Measurements from ENCODE around the gene ALDH1A3. TPM values are rescaled to one million over a fixed set of nuclear protein-coding genes. Genes with fewer than 3 reads are reported as not detected.
A peak's percentile ranks its signal among the peaks of the same experiment; 100 is the strongest.
"Not testable (repeated sequence)": the region's sequence is repeated elsewhere in the genome, so short reads cannot be mapped to it uniquely, and the experiment has no call there.

ALDH1A3 gene
- total RNA-seq, 2 experiments from 2014 or later, result not detected

- H3K9me3 Mint-ChIP-seq, result no peaks in the 10 kb centered on the region
- H3K27ac Mint-ChIP-seq, result no peak overlapping the region
- CTCF ChIA-PET, result no interaction called here
- H3K4me1 Mint-ChIP-seq, result peaks cover 7% of the 10 kb centered on the region
- peak overlapping the region; percentile 69 for H3K4me3 Mint-ChIP-seq
- POLR2A ChIA-PET, result no interaction called here
- H3K27me3 Mint-ChIP-seq, result peaks cover 29% of the 10 kb centered on the region
- peak; percentile 45 for DNase-seq
- H3K36me3 Mint-ChIP-seq (ENCODE audit: low read depth), result no peaks in the 10 kb centered on the region
These were observed 30.4 kb upstream of the ALDH1A3 start for GRCh38 chr15:100849021-100849854.

GRCh38 chr15:100849855-100850218, 29.8 kb upstream of the ALDH1A3 start:
- H3K27me3 Mint-ChIP-seq, result peaks cover 29% of the 10 kb centered on the region
- no peaks in the 10 kb centered on the region for H3K9me3 Mint-ChIP-seq
- POLR2A ChIA-PET, result no interaction called here
- H3K27ac Mint-ChIP-seq, result no peak overlapping the region
- H3K36me3 Mint-ChIP-seq (ENCODE audit: low read depth), result no peaks in the 10 kb centered on the region
- DNase-seq, result no peak
- H3K4me1 Mint-ChIP-seq, result peaks cover 7% of the 10 kb centered on the region
- CTCF ChIA-PET, result no interaction called here
- peak overlapping the region; percentile 69 for H3K4me3 Mint-ChIP-seq

- POLR2A ChIA-PET; H3K27ac Mint-ChIP-seq; H3K9me3 Mint-ChIP-seq; H3K4me1 Mint-ChIP-seq; DNase-seq; H3K4me3 Mint-ChIP-seq; H3K36me3 Mint-ChIP-seq (ENCODE audit: low read depth): not testable (repeated sequence)
- CTCF ChIA-PET, result interaction anchor here (0.6 kb wide), 1 partner anchor 796 kb away, joined by 3 read pairs; no protein-coding TSS in a partner anchor
- peaks cover 29% of the 10 kb centered on the region for H3K27me3 Mint-ChIP-seq
These were observed 28.1 kb upstream of the ALDH1A3 start for GRCh38 chr15:100851428-100852015.

GRCh38 chr15:100852630-100853029, 27.0 kb upstream of the ALDH1A3 start:
- peaks cover 7% of the 10 kb centered on the region for H3K4me1 Mint-ChIP-seq
- ChIA-PET CTCF (no interaction called here), POLR2A (no interaction called here)
- DNase-seq, result no peak
- no peaks in the 10 kb centered on the region for H3K36me3 Mint-ChIP-seq (ENCODE audit: low read depth)
- H3K27me3 Mint-ChIP-seq, result peaks cover 22% of the 10 kb centered on the region
- H3K27ac Mint-ChIP-seq, result no peak overlapping the region
- H3K9me3 Mint-ChIP-seq, result no peaks in the 10 kb centered on the region
- H3K4me3 Mint-ChIP-seq, result no peak overlapping the region

- Mint-ChIP-seq H3K36me3 (ENCODE audit: low read depth) (no peaks in the 10 kb centered on the region), H3K4me3 (no peak overlapping the region), H3K9me3 (no peaks in the 10 kb centered on the region), H3K4me1 (peaks cover 7% of the 10 kb centered on the region), H3K27me3 (peaks cover 16% of the 10 kb centered on the region), H3K27ac (no peak overlapping the region)
- CTCF ChIA-PET, result no interaction called here
- POLR2A ChIA-PET, result no interaction called here
- DNase-seq, result no peak
These were observed 25.8 kb upstream of the ALDH1A3 start for GRCh38 chr15:100853676-100854440.

- Mint-ChIP-seq H3K27ac (no peak overlapping the region), H3K36me3 (ENCODE audit: low read depth) (no peaks in the 10 kb centered on the region), H3K9me3 (no peaks in the 10 kb centered on the region), H3K4me3 (no peak overlapping the region), H3K4me1 (no peaks in the 10 kb centered on the region), H3K27me3 (no peaks in the 10 kb centered on the region)
- DNase-seq, result no peak
- CTCF ChIA-PET, result no interaction called here
- POLR2A ChIA-PET, result no interaction called here
These were observed 22.8 kb upstream of the ALDH1A3 start for GRCh38 chr15:100856867-100857266.

- Mint-ChIP-seq H3K36me3 (ENCODE audit: low read depth) (no peaks in the 10 kb centered on the region), H3K4me1 (no peaks in the 10 kb centered on the region), H3K9me3 (no peaks in the 10 kb centered on the region), H3K4me3 (no peak overlapping the region), H3K27ac (no peak overlapping the region), H3K27me3 (no peaks in the 10 kb centered on the region)
- ChIA-PET CTCF (no interaction called here), POLR2A (no interaction called here)
- DNase-seq, result no peak
These were observed 21.3 kb upstream of the ALDH1A3 start for GRCh38 chr15:100858294-100858693.

- peaks cover 6% of the 10 kb centered on the region for H3K27me3 Mint-ChIP-seq
- DNase-seq, result no peak
- no peak overlapping the region for H3K4me3 Mint-ChIP-seq
- no peak overlapping the region for H3K27ac Mint-ChIP-seq
- ChIA-PET POLR2A (no interaction called here), CTCF (no interaction called here)
- H3K4me1 Mint-ChIP-seq, result no peaks in the 10 kb centered on the region
- no peaks in the 10 kb centered on the region for H3K9me3 Mint-ChIP-seq
- H3K36me3 Mint-ChIP-seq (ENCODE audit: low read depth), result no peaks in the 10 kb centered on the region
These were observed 19.4 kb upstream of the ALDH1A3 start for GRCh38 chr15:100859970-100860828.

GRCh38 chr15:100860829-100861510, 18.7 kb upstream of the ALDH1A3 start:
- Mint-ChIP-seq H3K36me3 (ENCODE audit: low read depth) (no peaks in the 10 kb centered on the region), H3K27ac (no peak overlapping the region), H3K27me3 (peaks cover 6% of the 10 kb centered on the region), H3K9me3 (no peaks in the 10 kb centered on the region), H3K4me3 (no peak overlapping the region), H3K4me1 (no peaks in the 10 kb centered on the region)
- POLR2A ChIA-PET, result no interaction called here
- no peak for DNase-seq
- CTCF ChIA-PET, result no interaction called here

- Mint-ChIP-seq H3K9me3 (no peaks in the 10 kb centered on the region), H3K4me1 (no peaks in the 10 kb centered on the region), H3K27me3 (peaks cover 6% of the 10 kb centered on the region), H3K27ac (no peak overlapping the region), H3K36me3 (ENCODE audit: low read depth) (no peaks in the 10 kb centered on the region), H3K4me3 (no peak overlapping the region)
- ChIA-PET CTCF (no interaction called here), POLR2A (no interaction called here)
- DNase-seq, result no peak
These were observed 18.1 kb upstream of the ALDH1A3 start for GRCh38 chr15:100861511-100861991.

- no peaks in the 10 kb centered on the region for H3K4me1 Mint-ChIP-seq
- POLR2A ChIA-PET, result no interaction called here
- peaks cover 6% of the 10 kb centered on the region for H3K27me3 Mint-ChIP-seq
- H3K4me3 Mint-ChIP-seq, result no peak overlapping the region
- H3K36me3 Mint-ChIP-seq (ENCODE audit: low read depth), result no peaks in the 10 kb centered on the region
- CTCF ChIA-PET, result no interaction called here
- no peaks in the 10 kb centered on the region for H3K9me3 Mint-ChIP-seq
- H3K27ac Mint-ChIP-seq, result no peak overlapping the region
- no peak for DNase-seq
These were observed 17.5 kb upstream of the ALDH1A3 start for GRCh38 chr15:100862162-100862561.

GRCh38 chr15:100863075-100863795, 16.4 kb upstream of the ALDH1A3 start:
- Mint-ChIP-seq H3K4me1 (no peaks in the 10 kb centered on the region), H3K27ac (no peak overlapping the region), H3K27me3 (peaks cover 6% of the 10 kb centered on the region), H3K36me3 (ENCODE audit: low read depth) (no peaks in the 10 kb centered on the region), H3K4me3 (no peak overlapping the region), H3K9me3 (no peaks in the 10 kb centered on the region)
- no peak for DNase-seq
- CTCF ChIA-PET, result no interaction called here
- POLR2A ChIA-PET, result no interaction called here

All from activated CD4-positive, alpha-beta T cell treated with anti-CD3 and anti-CD28 coated beads, Interleukin-2, amount 10 ng/mL, durations not matched to agents 7 days and 5 days (primary cell).